MCF 10A (cell line): Measurements from ENCODE around the gene TRIM40. TPM values are rescaled to one million over a fixed set of nuclear protein-coding genes. Genes with fewer than 3 reads are reported as not detected.

Experiments
- BruUV-seq: library from RNA; stranded (reverse); fragments of 400-500 nt; replicated peaks from 2 replicates; lab custom pipeline; 2021; lab: Mats Ljungman, UMichigan
- CTCF ChIA-PET: fragments of 300-600 bp; sonication (Branson Sonifier 250); formaldehyde crosslinking; extraction: SDS; loops from one replicate; lab custom pipeline; 2021; ENCODE audit warnings: antibody characterized with exemption, inconsistent platforms; lab: Yijun Ruan, JAX
- POLR2A ChIA-PET: fragments of 300-600, 350-650 bp; sonication (Branson Sonifier 250); formaldehyde crosslinking; extraction: SDS; loops from one replicate; lab custom pipeline; 2020; ENCODE audit warnings: antibody characterized with exemption, inconsistent platforms; lab: Yijun Ruan, JAX
- DNase-seq: peaks from one replicate; pipeline ENCODE4 v3.0.0-alpha.2; 2018; ENCODE audit not compliant: unreplicated experiment
- H3K27ac Mint-ChIP-seq: one replicate; pipeline ENCODE4 v1.8.0; 2022; ENCODE audit warnings: mild to moderate bottlenecking, low read depth, mixed read lengths; ENCODE audit not compliant: unreplicated experiment
- H3K27me3 Mint-ChIP-seq: one replicate; pipeline ENCODE4 v1.8.0; 2022; ENCODE audit warnings: mixed read lengths; ENCODE audit not compliant: insufficient read depth, unreplicated experiment
- H3K36me3 Mint-ChIP-seq: one replicate; pipeline ENCODE4 v1.8.0; 2022; ENCODE audit warnings: mild to moderate bottlenecking, moderate library complexity, mixed read lengths; ENCODE audit not compliant: insufficient read depth, unreplicated experiment
- H3K4me1 Mint-ChIP-seq: one replicate; pipeline ENCODE4 v1.8.0; 2022; ENCODE audit warnings: mixed read lengths; ENCODE audit not compliant: insufficient read depth, unreplicated experiment
- H3K4me3 Mint-ChIP-seq: one replicate; pipeline ENCODE4 v1.8.0; 2022; ENCODE audit warnings: mild to moderate bottlenecking, moderate library complexity, mixed read lengths; ENCODE audit not compliant: unreplicated experiment
- H3K9me3 Mint-ChIP-seq: one replicate; pipeline ENCODE4 v1.8.0; 2022; ENCODE audit warnings: mixed read lengths; ENCODE audit not compliant: unreplicated experiment
- CTCF ChIP-seq: fragments of 200-600 bp; IDR thresholded peaks from one replicate; pipeline ENCODE4 v1.8.0; 2022; ENCODE audit warnings: antibody characterized with exemption, mild to moderate bottlenecking; ENCODE audit not compliant: unreplicated experiment
- intact Hi-C: fragments of 100-400 bp; cut with micrococcal nuclease; formaldehyde crosslinking; loops from 2 replicates; pipeline ENCODE4 v1.14.1; 2022
- total RNA-seq: library from RNA; stranded (reverse); gene quantifications from 2 replicates; pipeline ENCODE4 v1.2.3, GENCODE V29; 2022

The TRIM40 gene
- total RNA-seq, 1 experiment from 2014 or later = not detected

- no TSS peak for BruUV-seq
- Mint-ChIP-seq H3K9me3 (no peaks in the 10 kb centered on the region), H3K36me3 (no peaks in the 10 kb centered on the region), H3K4me1 (no peaks in the 10 kb centered on the region), H3K27ac (no peak overlapping the region), H3K4me3 (no peak overlapping the region), H3K27me3 (peaks cover 57% of the 10 kb centered on the region)
- intact Hi-C loops = no loop called here
- CTCF ChIA-PET = interaction anchor here (0.6 to 3.9 kb wide), 4 partner anchors 8 to 214 kb away, joined by 3 to 42 read pairs (median 5); no protein-coding TSS in a partner anchor
- POLR2A ChIA-PET = no interaction called here
- no peak for TF ChIP-seq CTCF
- DNase-seq = no peak
Measured at GRCh38 chr6:30142665-30143064, 6.7 kb downstream of the TRIM40 start.

DNA sequence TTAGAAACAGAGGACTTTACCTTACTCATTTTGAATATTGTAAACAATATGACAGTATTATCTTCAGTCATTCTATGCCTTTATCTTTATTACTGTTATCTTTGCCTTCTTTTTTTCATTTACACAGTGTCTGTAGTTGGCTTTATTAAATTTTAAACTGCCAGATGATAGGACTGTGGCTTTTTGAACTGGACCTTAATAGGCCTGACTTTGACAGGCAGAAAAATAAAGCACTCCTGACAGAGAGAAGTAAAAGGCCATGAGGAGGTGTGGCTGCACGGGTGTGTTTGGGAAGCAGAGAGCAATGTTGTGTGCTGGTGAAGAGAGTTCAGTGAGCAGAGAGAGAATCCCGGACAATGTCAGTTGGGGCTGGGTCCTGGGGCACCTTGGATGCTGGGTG is 7.8 kb downstream of the TRIM40 start:
- Mint-ChIP-seq H3K4me1 (no peaks in the 10 kb centered on the region), H3K9me3 (no peaks in the 10 kb centered on the region), H3K4me3 (no peak overlapping the region), H3K27ac (no peak overlapping the region), H3K36me3 (no peaks in the 10 kb centered on the region), H3K27me3 (peaks cover 46% of the 10 kb centered on the region)
- TF ChIP-seq CTCF = no peak
- DNase-seq = no peak
- no TSS peak for BruUV-seq
- CTCF ChIA-PET = interaction anchor here (1.1 to 3.9 kb wide), 2 partner anchors 9 to 12 kb away, joined by 6 to 42 read pairs; no protein-coding TSS in a partner anchor
- intact Hi-C loops = no loop called here
- POLR2A ChIA-PET = no interaction called here

DNA sequence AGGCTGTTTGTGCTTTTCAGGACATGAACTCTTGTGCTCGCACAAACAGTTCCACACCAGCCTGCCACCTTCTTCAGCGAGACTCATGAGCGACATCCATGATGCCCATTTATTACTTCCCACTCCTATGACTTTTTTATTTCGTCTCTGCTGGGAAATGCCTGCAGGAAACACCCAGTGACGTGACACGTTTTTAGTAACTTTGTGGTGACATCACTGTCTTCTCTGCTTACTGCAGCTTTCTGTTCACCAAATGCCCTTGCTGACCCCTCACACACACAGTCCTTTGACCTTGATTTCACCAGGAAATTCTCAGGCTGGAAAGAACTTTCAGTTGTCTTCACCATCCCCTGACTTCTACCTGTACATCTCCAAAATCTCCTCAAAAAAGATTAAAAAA is 8.9 kb downstream of the TRIM40 start:
- H3K27me3 Mint-ChIP-seq = peaks cover 46% of the 10 kb centered on the region

GRCh38 chr6:30145818-30146217 is 9.9 kb downstream of the TRIM40 start:
- Mint-ChIP-seq H3K4me3 (no peak overlapping the region), H3K27ac (no peak overlapping the region), H3K36me3 (no peaks in the 10 kb centered on the region), H3K9me3 (no peaks in the 10 kb centered on the region), H3K4me1 (no peaks in the 10 kb centered on the region), H3K27me3 (peaks cover 40% of the 10 kb centered on the region)
- no peak for TF ChIP-seq CTCF
- ChIA-PET CTCF (interaction anchor here (1.4 to 3.9 kb wide), 2 partner anchors 14 to 43 kb away, joined by 5 to 42 read pairs; no protein-coding TSS in a partner anchor), POLR2A (no interaction called here)
- no TSS peak for BruUV-seq
- no peak for DNase-seq
- intact Hi-C loops = no loop called here

More for the DNA sequence above, 8.9 kb downstream of the TRIM40 start:
- H3K4me1 Mint-ChIP-seq = no peaks in the 10 kb centered on the region
- ChIA-PET POLR2A (no interaction called here), CTCF (interaction anchor here (1.3 to 3.9 kb wide), 2 partner anchors 13 to 26 kb away, joined by 4 to 42 read pairs; no protein-coding TSS in a partner anchor)
- H3K9me3 Mint-ChIP-seq = no peaks in the 10 kb centered on the region
- no peak overlapping the region for H3K4me3 Mint-ChIP-seq
- H3K36me3 Mint-ChIP-seq = no peaks in the 10 kb centered on the region
- TF ChIP-seq CTCF = no peak
- BruUV-seq = no TSS peak
- no peak for DNase-seq
- intact Hi-C loops = no loop called here
- H3K27ac Mint-ChIP-seq = no peak overlapping the region
